Stomach smooth muscle (tissue), 2 donors: Measurements from ENCODE around the gene FFAR1.

Source experiments
- H3K27ac ChIP-seq: one replicate; pipeline ENCODE4 v1.7.0; 2013; ENCODE audit warnings: mild to moderate bottlenecking, low read length, inconsistent platforms
- H3K27me3 ChIP-seq, 2 donors: one replicate each; pipeline ENCODE4 v1.7.0; 2013; ENCODE audit warnings: low read length in 2 of 2; ENCODE audit not compliant: insufficient read depth in 2 of 2, control insufficient read depth in 1 of 2
- H3K36me3 ChIP-seq, 2 donors: one replicate each; pipeline ENCODE4 v1.7.0; 2013; ENCODE audit warnings: low read length in 2 of 2; ENCODE audit not compliant: control insufficient read depth in 2 of 2, insufficient read depth in 2 of 2
- H3K4me1 ChIP-seq: one replicate; pipeline ENCODE4 v1.7.0; 2013; ENCODE audit warnings: low read length; ENCODE audit not compliant: control insufficient read depth, insufficient read depth
- H3K4me3 ChIP-seq, 2 donors: one replicate each; pipeline ENCODE4 v1.7.0; 2013; ENCODE audit warnings: low read length in 2 of 2
- H3K9ac ChIP-seq, 2 donors: one replicate each; pipeline ENCODE4 v1.7.0; 2013; ENCODE audit warnings: low read length in 2 of 2, mild to moderate bottlenecking in 1 of 2
- H3K9me3 ChIP-seq, 2 donors: one replicate each; pipeline ENCODE4 v1.7.0; 2013; ENCODE audit warnings: low read length in 2 of 2; ENCODE audit not compliant: control insufficient read depth in 2 of 2
- donor health status: healthy.
- donor health status: Pancreatic carcinoma.

FFAR1 gene, protein sequence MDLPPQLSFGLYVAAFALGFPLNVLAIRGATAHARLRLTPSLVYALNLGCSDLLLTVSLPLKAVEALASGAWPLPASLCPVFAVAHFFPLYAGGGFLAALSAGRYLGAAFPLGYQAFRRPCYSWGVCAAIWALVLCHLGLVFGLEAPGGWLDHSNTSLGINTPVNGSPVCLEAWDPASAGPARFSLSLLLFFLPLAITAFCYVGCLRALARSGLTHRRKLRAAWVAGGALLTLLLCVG (N-terminal part only)

GRCh38 chr19:35347171-35347929 is at the start of gene FFAR1:
TSS of gene FFAR1 (plus strand) at chr19:35347902. CDS start at chr19:35351552, 3,650 bp downstream.
- Histone ChIP-seq H3K9ac (no peak within 1 kb of the TSS), H3K36me3 (no peaks in the 10 kb centered on the region), H3K9me3 (no peaks in the 10 kb centered on the region), H3K27ac (no peak within 1 kb of the TSS), H3K4me3 (no peak within 1 kb of the TSS), H3K4me1 (no peaks in the 10 kb centered on the region), H3K27me3 (peaks cover 4 to 9% of the 10 kb centered on the region in 2 donors)

DNA sequence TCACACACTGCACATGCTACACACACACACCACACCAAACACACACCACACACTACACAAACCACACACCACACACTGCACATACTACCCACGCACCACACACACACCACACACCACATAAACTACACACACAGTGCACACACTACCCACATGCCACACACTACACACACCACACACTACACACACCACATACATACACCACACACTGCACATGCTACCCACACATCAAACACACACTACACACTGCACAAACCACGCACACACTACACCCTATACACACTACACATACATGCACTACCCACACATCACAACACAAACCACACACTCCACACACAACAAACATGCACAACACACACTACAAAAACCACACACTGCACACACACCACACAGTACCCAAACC is 49.8 kb upstream of the FFAR1 start:
- Histone ChIP-seq H3K27me3 (peaks cover 6 to 43% of the 10 kb centered on the region in 2 donors), H3K9me3 (no peaks in the 10 kb centered on the region), H3K36me3 (no peaks in the 10 kb centered on the region), H3K27ac (no peak overlapping the region), H3K9ac (no peak overlapping the region), H3K4me1 (no peaks in the 10 kb centered on the region), H3K4me3 (no peak overlapping the region)

DNA sequence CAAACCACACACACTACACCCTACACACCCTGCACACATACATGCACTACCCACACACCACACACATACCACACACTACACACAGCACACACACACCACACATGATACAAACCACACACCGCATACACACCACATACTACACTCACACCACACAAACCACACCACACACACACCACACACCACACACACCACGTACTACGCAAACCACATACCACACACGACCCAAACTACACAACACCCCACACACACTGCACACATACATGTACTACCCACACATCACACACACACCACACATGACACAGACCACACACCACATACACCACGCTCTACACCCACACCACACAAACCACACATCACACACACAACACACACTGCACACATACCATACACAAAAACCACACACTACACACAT is 49.1 kb upstream of the FFAR1 start:
- Histone ChIP-seq H3K36me3 (no peaks in the 10 kb centered on the region), H3K9me3 (no peaks in the 10 kb centered on the region), H3K4me3 (no peak overlapping the region), H3K27ac (no peak overlapping the region), H3K27me3 (peaks cover 5 to 36% of the 10 kb centered on the region in 2 donors), H3K4me1 (no peaks in the 10 kb centered on the region), H3K9ac (no peak overlapping the region)

DNA sequence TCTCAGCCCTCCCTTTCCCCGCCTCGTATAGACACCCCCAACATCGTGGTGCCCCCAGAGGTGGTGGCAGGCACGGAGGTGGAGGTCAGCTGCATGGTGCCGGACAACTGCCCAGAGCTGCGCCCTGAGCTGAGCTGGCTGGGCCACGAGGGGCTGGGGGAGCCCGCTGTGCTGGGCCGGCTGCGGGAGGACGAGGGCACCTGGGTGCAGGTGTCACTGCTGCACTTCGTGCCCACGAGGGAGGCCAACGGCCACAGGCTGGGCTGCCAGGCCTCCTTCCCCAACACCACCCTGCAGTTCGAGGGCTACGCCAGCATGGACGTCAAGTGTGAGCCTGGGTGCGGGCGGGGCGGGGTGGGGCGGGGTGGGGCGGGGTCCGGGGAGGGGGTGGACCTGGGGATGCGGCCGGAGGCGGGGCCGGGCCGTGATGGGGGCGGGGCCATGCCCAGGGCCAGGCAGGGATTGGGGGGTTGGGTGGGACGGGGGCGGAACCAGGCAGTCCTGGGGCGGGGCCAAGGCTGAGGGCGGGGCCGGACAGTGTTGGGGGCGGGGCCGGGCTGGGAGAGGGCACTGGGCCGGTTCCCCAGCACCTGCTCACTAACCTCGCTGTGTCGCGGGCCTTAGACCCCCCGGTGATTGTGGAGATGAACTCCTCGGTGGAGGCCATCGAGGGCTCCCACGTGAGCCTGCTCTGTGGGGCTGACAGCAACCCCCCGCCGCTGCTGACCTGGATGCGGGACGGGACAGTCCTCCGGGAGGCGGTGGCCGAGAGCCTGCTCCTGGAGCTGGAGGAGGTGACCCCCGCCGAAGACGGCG is 48.0 kb upstream of the FFAR1 start:
- Histone ChIP-seq H3K4me3 (no peak overlapping the region), H3K9ac (no peak overlapping the region), H3K36me3 (no peaks in the 10 kb centered on the region), H3K4me1 (no peaks in the 10 kb centered on the region), H3K9me3 (no peaks in the 10 kb centered on the region), H3K27me3 (peaks cover 2 to 36% of the 10 kb centered on the region in 2 donors), H3K27ac (no peak overlapping the region)

DNA sequence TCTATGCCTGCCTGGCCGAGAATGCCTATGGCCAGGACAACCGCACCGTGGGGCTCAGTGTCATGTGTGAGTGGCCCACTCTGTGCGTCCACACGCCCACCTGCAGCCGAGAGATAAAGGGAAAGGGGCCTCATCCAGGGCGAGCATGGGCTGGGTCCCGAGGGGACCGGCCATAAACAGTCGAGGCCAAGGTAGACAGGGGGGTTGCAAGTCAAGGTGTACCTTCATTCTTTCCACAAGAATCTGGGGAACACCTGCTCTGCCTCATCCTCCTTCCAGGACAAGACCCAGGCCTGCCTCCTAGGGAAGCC is 47.4 kb upstream of the FFAR1 start:
- Histone ChIP-seq H3K36me3 (no peaks in the 10 kb centered on the region), H3K4me3 (no peak overlapping the region), H3K27ac (no peak overlapping the region), H3K27me3 (peaks cover 2 to 37% of the 10 kb centered on the region in 2 donors), H3K9me3 (no peaks in the 10 kb centered on the region), H3K4me1 (no peaks in the 10 kb centered on the region), H3K9ac (no peak overlapping the region)

GRCh38 chr19:35301961-35302360 is 45.7 kb upstream of the FFAR1 start:
- Histone ChIP-seq H3K27ac (no peak overlapping the region), H3K9me3 (no peaks in the 10 kb centered on the region), H3K36me3 (no peaks in the 10 kb centered on the region), H3K9ac (no peak overlapping the region), H3K27me3 (peaks cover 2 to 37% of the 10 kb centered on the region in 2 donors), H3K4me1 (no peaks in the 10 kb centered on the region), H3K4me3 (no peak overlapping the region)

DNA sequence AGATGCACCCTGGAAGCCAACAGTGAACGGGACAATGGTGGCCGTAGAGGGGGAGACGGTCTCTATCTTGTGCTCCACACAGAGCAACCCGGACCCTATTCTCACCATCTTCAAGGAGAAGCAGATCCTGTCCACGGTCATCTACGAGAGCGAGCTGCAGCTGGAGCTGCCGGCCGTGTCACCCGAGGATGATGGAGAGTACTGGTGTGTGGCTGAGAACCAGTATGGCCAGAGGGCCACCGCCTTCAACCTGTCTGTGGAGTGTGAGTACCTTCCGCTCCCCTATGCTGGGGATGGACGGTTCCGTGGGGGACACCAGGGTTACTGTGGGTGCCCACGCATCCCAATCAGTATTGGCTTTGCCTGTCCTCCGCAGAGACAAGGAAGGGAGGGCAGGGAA is 45.3 kb upstream of the FFAR1 start:
- Histone ChIP-seq H3K4me3 (no peak overlapping the region), H3K27me3 (peaks cover 2 to 32% of the 10 kb centered on the region in 2 donors), H3K9ac (no peak overlapping the region), H3K4me1 (no peaks in the 10 kb centered on the region), H3K36me3 (no peaks in the 10 kb centered on the region), H3K9me3 (no peaks in the 10 kb centered on the region), H3K27ac (no peak overlapping the region)

GRCh38 chr19:35303357-35303915 is 44.3 kb upstream of the FFAR1 start:
- no peaks in the 10 kb centered on the region for H3K4me1 ChIP-seq
- no peak overlapping the region for H3K4me3 ChIP-seq
- H3K9ac ChIP-seq = no peak overlapping the region
- no peaks in the 10 kb centered on the region for H3K36me3 ChIP-seq
- H3K9me3 ChIP-seq = no peaks in the 10 kb centered on the region
- H3K27me3 ChIP-seq = peaks cover 2 to 25% of the 10 kb centered on the region in 2 donors
- no peak overlapping the region for H3K27ac ChIP-seq

DNA sequence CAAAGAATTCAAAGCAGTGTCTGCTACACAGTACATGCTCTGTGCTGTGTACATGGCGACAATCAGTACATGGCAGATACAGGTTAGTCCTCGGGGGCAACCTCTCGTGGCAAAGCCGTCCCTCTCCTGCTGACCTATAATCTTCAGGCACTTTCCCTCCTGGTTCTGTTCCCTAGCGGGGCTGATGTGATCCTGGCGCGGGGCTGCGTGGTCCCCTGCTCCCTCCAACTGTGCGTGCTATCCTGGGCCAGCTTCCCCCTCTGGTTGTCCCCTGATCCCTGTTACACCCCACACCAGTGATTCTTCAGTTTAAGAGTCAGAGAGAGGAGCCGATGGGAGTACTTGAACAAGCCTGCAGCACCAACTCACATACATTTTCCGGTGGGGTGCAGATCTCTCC is 43.7 kb upstream of the FFAR1 start:
- Histone ChIP-seq H3K9me3 (no peaks in the 10 kb centered on the region), H3K9ac (no peak overlapping the region), H3K27me3 (peaks cover 2 to 19% of the 10 kb centered on the region in 2 donors), H3K36me3 (no peaks in the 10 kb centered on the region), H3K4me1 (no peaks in the 10 kb centered on the region), H3K27ac (no peak overlapping the region), H3K4me3 (no peak overlapping the region)

- no peaks in the 10 kb centered on the region for H3K9me3 ChIP-seq
- no peak overlapping the region for H3K4me3 ChIP-seq
- no peaks in the 10 kb centered on the region for H3K36me3 ChIP-seq
- peaks cover 2 to 21% of the 10 kb centered on the region in 2 donors for H3K27me3 ChIP-seq
- H3K9ac ChIP-seq = no peak overlapping the region
- H3K4me1 ChIP-seq = no peaks in the 10 kb centered on the region
- H3K27ac ChIP-seq = no peak overlapping the region
Observed at GRCh38 chr19:35305181-35305580, 42.5 kb upstream of the FFAR1 start.
